H9 (cell line): ENCODE measurements around the gene TMEM190. TPM values are rescaled to one million over a fixed set of nuclear protein-coding genes. Genes with fewer than 3 reads are reported as not detected.

ENCODE experiments used
- DNase-seq: peaks from one replicate; pipeline ENCODE4 v3.0.0-alpha.2; 2017
- H2AFZ ChIP-seq: one replicate; pipeline ENCODE4 v1.6.1; 2013; ENCODE audit warnings: mild to moderate bottlenecking, low read length, control low read depth, moderate library complexity
- H2AK5ac ChIP-seq: 2 replicates; pipeline ENCODE4 v1.6.1; 2013; ENCODE audit warnings: low read length, control low read depth, mixed read lengths; ENCODE audit not compliant: insufficient read length
- H2BK120ac ChIP-seq: one replicate; pipeline ENCODE4 v1.6.1; 2013; ENCODE audit warnings: low read depth, mild to moderate bottlenecking, low read length, control low read depth, inconsistent platforms; ENCODE audit not compliant: poor library complexity, severe bottlenecking
- H2BK12ac ChIP-seq: 2 replicates; pipeline ENCODE4 v1.6.1; 2013; ENCODE audit warnings: low read length, control low read depth, mixed read lengths, low read depth; ENCODE audit not compliant: insufficient read length
- H2BK15ac ChIP-seq: 2 replicates; pipeline ENCODE4 v1.6.1; 2013; ENCODE audit warnings: low read depth, low read length, control low read depth
- H2BK20ac ChIP-seq: one replicate; pipeline ENCODE4 v1.6.1; 2013; ENCODE audit warnings: low read depth, mild to moderate bottlenecking, low read length, control low read depth, inconsistent platforms; ENCODE audit not compliant: poor library complexity, severe bottlenecking
- H2BK5ac ChIP-seq: 2 replicates; pipeline ENCODE4 v1.6.1; 2013; ENCODE audit warnings: low read length, control low read depth, mixed read lengths; ENCODE audit not compliant: insufficient read length
- H3K14ac ChIP-seq: 2 replicates; pipeline ENCODE4 v1.6.1; 2013; ENCODE audit warnings: low read length, control low read depth; ENCODE audit not compliant: insufficient read depth
- H3K18ac ChIP-seq: 2 replicates; pipeline ENCODE4 v1.6.1; 2013; ENCODE audit warnings: low read depth, mild to moderate bottlenecking, mixed read lengths, low read length, control low read depth; ENCODE audit not compliant: insufficient read length
- H3K23ac ChIP-seq: 2 replicates; pipeline ENCODE4 v1.6.1; 2013; ENCODE audit warnings: low read length, control low read depth, mixed read lengths, low read depth; ENCODE audit not compliant: insufficient read length
- H3K23me2 ChIP-seq: 2 replicates; pipeline ENCODE4 v1.6.1; 2013; ENCODE audit warnings: low read depth, mild to moderate bottlenecking, mixed read lengths, low read length, control low read depth; ENCODE audit not compliant: insufficient read length, poor library complexity, severe bottlenecking
- H3K27ac ChIP-seq: 2 replicates; pipeline ENCODE4 v1.5.1; 2013; ENCODE audit warnings: low read length, control low read depth, mixed read lengths, low read depth; ENCODE audit not compliant: insufficient read length
- H3K27me3 ChIP-seq: 2 replicates; pipeline ENCODE4 v1.6.1; 2013; ENCODE audit warnings: low read length, control low read depth, inconsistent platforms; ENCODE audit not compliant: insufficient read depth
- H3K4ac ChIP-seq: 2 replicates; pipeline ENCODE4 v1.6.1; 2013; ENCODE audit warnings: low read depth, mild to moderate bottlenecking, control low read depth, inconsistent platforms, low read length, moderate library complexity
- H3K4me1 ChIP-seq: 2 replicates; pipeline ENCODE4 v1.6.1; 2013; ENCODE audit warnings: low read length, control low read depth, inconsistent platforms; ENCODE audit not compliant: insufficient read depth
- H3K4me2 ChIP-seq: 2 replicates; pipeline ENCODE4 v1.6.1; 2013; ENCODE audit warnings: low read length, control low read depth, mixed read lengths; ENCODE audit not compliant: insufficient read length, insufficient read depth
- H3K56ac ChIP-seq: 2 replicates; pipeline ENCODE4 v1.6.1; 2013; ENCODE audit warnings: low read depth, mild to moderate bottlenecking, mixed read lengths, low read length, control low read depth; ENCODE audit not compliant: insufficient read length
- H3K79me1 ChIP-seq: 2 replicates; pipeline ENCODE4 v1.6.1; 2013; ENCODE audit warnings: low read depth, mild to moderate bottlenecking, moderate library complexity, low read length, control low read depth, inconsistent platforms; ENCODE audit not compliant: insufficient read depth, poor library complexity, severe bottlenecking
- H3K79me2 ChIP-seq: 2 replicates; pipeline ENCODE4 v1.6.1; 2013; ENCODE audit warnings: low read length, control low read depth, inconsistent platforms; ENCODE audit not compliant: insufficient read depth
- H3K9ac ChIP-seq: 2 replicates; pipeline ENCODE4 v1.6.1; 2013; ENCODE audit warnings: low read length, control low read depth, mixed read lengths; ENCODE audit not compliant: insufficient read length; ENCODE audit errors: extremely low read depth
- H3K9me3 ChIP-seq: one replicate; pipeline ENCODE4 v1.6.1; 2013; ENCODE audit warnings: low read depth, low read length, inconsistent platforms; ENCODE audit not compliant: control insufficient read depth
- H3T11ph ChIP-seq: one replicate; pipeline ENCODE4 v1.6.1; 2013; ENCODE audit warnings: mild to moderate bottlenecking, low read length, control low read depth, inconsistent platforms
- H4K20me1 ChIP-seq: one replicate; pipeline ENCODE4 v1.6.1; 2013; ENCODE audit not compliant: control insufficient read depth, insufficient read length, insufficient read depth
- H4K5ac ChIP-seq: 2 replicates; pipeline ENCODE4 v1.6.1; 2013; ENCODE audit warnings: low read depth, mild to moderate bottlenecking, mixed read lengths, low read length, control low read depth; ENCODE audit not compliant: insufficient read length
- H4K8ac ChIP-seq: replicated peaks from 2 replicates; pipeline ENCODE4 v1.6.1; 2013; ENCODE audit warnings: low read length, control low read depth, mixed read lengths, low read depth; ENCODE audit not compliant: insufficient read length
- H4K91ac ChIP-seq: 2 replicates; pipeline ENCODE4 v1.6.1; 2013; ENCODE audit warnings: low read depth, mild to moderate bottlenecking, moderate library complexity, mixed read lengths, low read length, control low read depth; ENCODE audit not compliant: insufficient read length
- H3K27ac Mint-ChIP-seq, 3 experiments: 2 replicates in 2 of 3; 3 replicates in 1 of 3; pipeline ENCODE4 v1.8.0; 2020 to 2021; ENCODE audit warnings: mixed read lengths in 3 of 3, mild to moderate bottlenecking in 1 of 3, moderate library complexity in 1 of 3
- H3K27me3 Mint-ChIP-seq: 2 replicates; pipeline ENCODE4 v1.8.0; 2021; ENCODE audit warnings: low read depth, mild to moderate bottlenecking, moderate library complexity, mixed read lengths
- H3K36me3 Mint-ChIP-seq, 3 experiments: 2 replicates in 2 of 3; 3 replicates in 1 of 3; pipeline ENCODE4 v1.8.0; 2020 to 2021; ENCODE audit warnings: low read depth in 3 of 3, mixed read lengths in 3 of 3; ENCODE audit not compliant: insufficient read depth in 1 of 3
- H3K4me1 Mint-ChIP-seq, 2 experiments: 2 replicates each; pipeline ENCODE4 v1.8.0; 2020; ENCODE audit warnings: mixed read lengths in 2 of 2
- H3K4me3 Mint-ChIP-seq, 2 experiments: 2 replicates in 1 of 2; 3 replicates in 1 of 2; pipeline ENCODE4 v1.8.0; 2020 to 2021; ENCODE audit warnings: mild to moderate bottlenecking in 2 of 2, mixed read lengths in 2 of 2, moderate library complexity in 1 of 2
- H3K9me3 Mint-ChIP-seq, 2 experiments: 2 replicates in 1 of 2; 3 replicates in 1 of 2; pipeline ENCODE4 v1.8.0; 2020; ENCODE audit warnings: mild to moderate bottlenecking in 2 of 2, mixed read lengths in 2 of 2, moderate library complexity in 1 of 2
- WGBS: extraction: QIAGEN DNeasy Blood & Tissue Kit; methylation state at CpG from one replicate; pipeline ENCODE4 v1.1.7; 2013; ENCODE audit warnings: missing lambda C conversion rate, low lambda C conversion rate, mixed read lengths; ENCODE audit not compliant: insufficient read length; ENCODE audit errors: extremely low coverage; 5-methylcytosine and 5-hydroxymethylcytosine counted together
- total RNA-seq: library from RNA; stranded (reverse); gene quantifications from 2 replicates; pipeline ENCODE4 v1.2.1, GENCODE V29; 2021
- TF ChIP-seq, protein P1 (sequence below): fragments of 200-600 bp; sonication (generic); conservative IDR thresholded peaks from 3 replicates; pipeline ENCODE4 v1.8.0; 2021; ENCODE audit warnings: antibody characterized with exemption, mild to moderate bottlenecking

Gene TMEM190
- total RNA-seq, 1 experiment from 2014 or later = 1.5 TPM

DNA sequence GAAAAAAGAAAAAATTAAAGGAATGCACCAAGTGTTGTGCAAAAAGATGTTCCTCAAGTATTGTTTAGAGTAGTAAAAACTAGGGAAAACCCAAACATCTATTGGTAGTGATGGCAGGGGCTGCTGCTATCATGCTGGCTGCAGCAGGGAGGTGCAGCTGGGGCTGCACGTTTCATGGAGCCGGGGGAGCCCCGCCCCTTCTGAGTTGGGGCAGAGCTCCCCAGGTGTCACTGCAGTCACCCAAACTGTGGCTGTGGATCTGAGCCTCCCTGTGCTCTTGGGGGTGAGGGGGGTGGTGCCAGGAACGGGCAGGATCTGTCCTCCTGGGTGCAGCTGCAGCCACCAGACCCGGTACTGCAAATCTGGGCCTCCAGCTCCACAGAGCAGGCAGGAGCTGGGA, 42.5 kb downstream of the TMEM190 start:
- Histone ChIP-seq H3K9ac (no peak overlapping the region), H2BK5ac (no peak overlapping the region), H2BK15ac (no peak overlapping the region), H3K27me3 (no peaks in the 10 kb centered on the region), H3K4ac (no peak overlapping the region), H3K79me2 (no peaks in the 10 kb centered on the region), H3K9me3 (no peaks in the 10 kb centered on the region), H4K20me1 (no peaks in the 10 kb centered on the region), H2BK120ac (no peak overlapping the region), H3K23me2 (no peaks in the 10 kb centered on the region), H2BK12ac (no peak overlapping the region), H3K18ac (no peak overlapping the region), H3K4me1 (peaks cover 3% of the 10 kb centered on the region), H2AK5ac (no peak overlapping the region), H3T11ph (no peak overlapping the region), H4K5ac (no peak overlapping the region), H3K27ac (no peak overlapping the region), H3K56ac (no peak overlapping the region), H4K91ac (no peak overlapping the region), H3K79me1 (no peaks in the 10 kb centered on the region), H3K23ac (no peak overlapping the region), H3K4me2 (no peak overlapping the region), H3K14ac (no peak overlapping the region), H2BK20ac (no peak overlapping the region), H4K8ac (no peak overlapping the region), H2AFZ (no peak overlapping the region)
- Mint-ChIP-seq H3K4me3 (no peak overlapping the region), H3K4me1 (peaks cover 2 to 10% of the 10 kb centered on the region in 2 experiments), H3K9me3 (peaks cover 0 to 6% of the 10 kb centered on the region in 2 experiments; a peak in 1 of 5 replicates), H3K36me3 (no peaks in the 10 kb centered on the region), H3K27me3 (peaks cover 38% of the 10 kb centered on the region), H3K27ac (no peak overlapping the region)
- DNase-seq = no peak
- WGBS = no CpG with 5 or more reads among the region's 5 CpGs
- TF ChIP-seq, protein P1, sequence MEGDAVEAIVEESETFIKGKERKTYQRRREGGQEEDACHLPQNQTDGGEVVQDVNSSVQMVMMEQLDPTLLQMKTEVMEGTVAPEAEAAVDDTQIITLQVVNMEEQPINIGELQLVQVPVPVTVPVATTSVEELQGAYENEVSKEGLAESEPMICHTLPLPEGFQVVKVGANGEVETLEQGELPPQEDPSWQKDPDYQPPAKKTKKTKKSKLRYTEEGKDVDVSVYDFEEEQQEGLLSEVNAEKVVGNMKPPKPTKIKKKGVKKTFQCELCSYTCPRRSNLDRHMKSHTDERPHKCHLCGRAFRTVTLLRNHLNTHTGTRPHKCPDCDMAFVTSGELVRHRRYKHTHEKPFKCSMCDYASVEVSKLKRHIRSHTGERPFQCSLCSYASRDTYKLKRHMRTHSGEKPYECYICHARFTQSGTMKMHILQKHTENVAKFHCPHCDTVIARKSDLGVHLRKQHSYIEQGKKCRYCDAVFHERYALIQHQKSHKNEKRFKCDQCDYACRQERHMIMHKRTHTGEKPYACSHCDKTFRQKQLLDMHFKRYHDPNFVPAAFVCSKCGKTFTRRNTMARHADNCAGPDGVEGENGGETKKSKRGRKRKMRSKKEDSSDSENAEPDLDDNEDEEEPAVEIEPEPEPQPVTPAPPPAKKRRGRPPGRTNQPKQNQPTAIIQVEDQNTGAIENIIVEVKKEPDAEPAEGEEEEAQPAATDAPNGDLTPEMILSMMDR = no peak
